ENCODE measurements around the gene DIS3L2.

DNA sequence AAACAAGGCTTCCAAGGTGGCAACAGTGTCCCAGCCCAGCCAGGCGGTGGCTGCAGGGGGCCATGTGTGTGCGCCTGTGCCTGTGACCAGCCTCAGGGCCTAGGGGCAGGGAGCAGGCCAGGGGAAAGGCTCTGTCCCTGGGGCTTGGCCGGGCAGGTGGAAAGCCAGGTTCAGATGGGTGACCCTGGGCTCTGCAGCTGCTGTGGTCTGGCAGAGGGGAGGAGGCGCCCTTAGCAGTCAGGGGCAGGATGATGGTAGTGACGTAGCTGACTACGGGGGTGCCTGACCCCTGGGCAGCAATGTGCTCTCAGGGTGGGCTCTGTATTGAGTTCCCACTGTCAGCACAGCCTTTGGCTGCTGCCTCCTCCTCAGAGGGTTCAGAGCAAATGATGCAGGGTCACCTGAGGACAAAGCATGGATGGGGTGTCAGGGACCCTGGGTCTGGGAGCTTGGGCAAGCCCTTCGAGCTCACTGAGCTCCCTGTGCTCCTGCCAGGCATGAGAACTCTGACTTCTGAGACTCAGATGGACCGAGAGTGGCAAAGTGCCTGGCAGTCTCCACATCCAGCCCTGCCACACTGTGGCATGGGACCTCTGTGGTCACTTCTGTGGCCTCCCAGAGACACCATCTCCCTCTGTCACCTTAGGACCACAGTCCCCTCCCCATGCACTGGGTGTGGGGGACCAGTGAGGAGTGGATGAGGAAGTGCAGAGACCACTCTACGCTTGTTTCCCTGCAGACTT is 360.5 kb downstream of the DIS3L2 start:
- TF ChIP-seq, protein P1, sequence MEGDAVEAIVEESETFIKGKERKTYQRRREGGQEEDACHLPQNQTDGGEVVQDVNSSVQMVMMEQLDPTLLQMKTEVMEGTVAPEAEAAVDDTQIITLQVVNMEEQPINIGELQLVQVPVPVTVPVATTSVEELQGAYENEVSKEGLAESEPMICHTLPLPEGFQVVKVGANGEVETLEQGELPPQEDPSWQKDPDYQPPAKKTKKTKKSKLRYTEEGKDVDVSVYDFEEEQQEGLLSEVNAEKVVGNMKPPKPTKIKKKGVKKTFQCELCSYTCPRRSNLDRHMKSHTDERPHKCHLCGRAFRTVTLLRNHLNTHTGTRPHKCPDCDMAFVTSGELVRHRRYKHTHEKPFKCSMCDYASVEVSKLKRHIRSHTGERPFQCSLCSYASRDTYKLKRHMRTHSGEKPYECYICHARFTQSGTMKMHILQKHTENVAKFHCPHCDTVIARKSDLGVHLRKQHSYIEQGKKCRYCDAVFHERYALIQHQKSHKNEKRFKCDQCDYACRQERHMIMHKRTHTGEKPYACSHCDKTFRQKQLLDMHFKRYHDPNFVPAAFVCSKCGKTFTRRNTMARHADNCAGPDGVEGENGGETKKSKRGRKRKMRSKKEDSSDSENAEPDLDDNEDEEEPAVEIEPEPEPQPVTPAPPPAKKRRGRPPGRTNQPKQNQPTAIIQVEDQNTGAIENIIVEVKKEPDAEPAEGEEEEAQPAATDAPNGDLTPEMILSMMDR (conservative IDR thresholded peaks at IDR 0.05), result no peak
- no peak for TF ChIP-seq EZH2 (IDR thresholded peaks at IDR 0.05; ENCODE audit: low read depth)
